RWPE2 (cell line): ENCODE data around the gene WNT3A.
"Not testable (repeated sequence)": the region's sequence is repeated elsewhere in the genome, so short reads cannot be mapped to it uniquely, and the experiment has no call there.

Experiments
- ATAC-seq: fragments of 200-7000 bp; cut with Tn5 transposase; 3 replicates; pipeline ENCODE4 v1.9.1; 2021; ENCODE audit warnings: low read depth
- DNase-seq: peaks from one replicate; pipeline ENCODE4 v3.0.0-alpha.2; 2020; ENCODE audit warnings: low spot score
- H3K27ac ChIP-seq: fragments of 450-650 bp; 2 replicates; pipeline ENCODE4 v1.5.1; 2017; ENCODE audit warnings: mild to moderate bottlenecking; ENCODE audit not compliant: poor library complexity, severe bottlenecking
- H3K27me3 ChIP-seq: fragments of 250-450 bp; sonication (Bioruptor Pico); 2 replicates; pipeline ENCODE4 v1.5.1; 2021; ENCODE audit warnings: mild to moderate bottlenecking, moderate library complexity; ENCODE audit not compliant: insufficient read depth, poor library complexity, severe bottlenecking
- H3K36me3 ChIP-seq: fragments of 250-450 bp; sonication (Bioruptor Pico); 2 replicates; pipeline ENCODE4 v1.5.1; 2020; ENCODE audit warnings: low read depth, mild to moderate bottlenecking, moderate library complexity
- H3K4me1 ChIP-seq: fragments of 250-450 bp; sonication (Bioruptor Pico); 2 replicates; pipeline ENCODE4 v1.5.1; 2021; ENCODE audit warnings: mild to moderate bottlenecking, moderate library complexity; ENCODE audit not compliant: insufficient read depth, poor library complexity, severe bottlenecking
- H3K4me3 ChIP-seq: fragments of 250-450 bp; sonication (Bioruptor Pico); 2 replicates; pipeline ENCODE4 v1.5.1; 2021; ENCODE audit warnings: mild to moderate bottlenecking, moderate library complexity; ENCODE audit not compliant: severe bottlenecking
- H3K9me3 ChIP-seq: fragments of 250-450 bp; sonication (Bioruptor Pico); 2 replicates; pipeline ENCODE4 v1.5.1; 2021; ENCODE audit warnings: mild to moderate bottlenecking, moderate library complexity; ENCODE audit not compliant: severe bottlenecking
- TF ChIP-seq, protein P1 (sequence below): fragments of 450-650 bp; IDR thresholded peaks from one replicate; pipeline ENCODE4 v1.5.1; 2017; ENCODE audit warnings: mild to moderate bottlenecking, moderate library complexity; ENCODE audit not compliant: poor library complexity, severe bottlenecking

The WNT3A gene

DNA sequence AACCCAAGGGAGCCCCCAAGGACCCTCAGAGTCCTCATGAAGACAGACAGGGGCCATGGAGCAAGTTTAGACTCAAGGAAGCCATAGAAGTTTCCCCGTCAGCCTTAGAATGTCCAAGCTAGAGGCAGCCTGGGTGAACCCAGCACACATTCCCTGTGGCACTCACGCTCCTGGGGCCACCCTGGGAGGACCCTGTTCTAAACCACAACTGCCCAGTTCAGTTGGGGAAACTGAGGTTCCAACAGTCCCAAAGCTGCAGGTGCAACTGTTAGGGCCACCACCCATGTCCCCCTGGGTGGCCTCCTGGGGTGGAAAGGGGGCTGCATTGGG lies 9.3 kb downstream of the WNT3A start:
- no peak overlapping the region for H3K4me3 ChIP-seq
- H3K9me3 ChIP-seq, result no peaks in the 10 kb centered on the region
- peaks cover 28% of the 10 kb centered on the region for H3K4me1 ChIP-seq
- H3K27ac ChIP-seq, result no peak overlapping the region
- H3K36me3 ChIP-seq, result no peaks in the 10 kb centered on the region
- no peaks in the 10 kb centered on the region for H3K27me3 ChIP-seq
- DNase-seq, result no peak
- TF ChIP-seq, protein P1, sequence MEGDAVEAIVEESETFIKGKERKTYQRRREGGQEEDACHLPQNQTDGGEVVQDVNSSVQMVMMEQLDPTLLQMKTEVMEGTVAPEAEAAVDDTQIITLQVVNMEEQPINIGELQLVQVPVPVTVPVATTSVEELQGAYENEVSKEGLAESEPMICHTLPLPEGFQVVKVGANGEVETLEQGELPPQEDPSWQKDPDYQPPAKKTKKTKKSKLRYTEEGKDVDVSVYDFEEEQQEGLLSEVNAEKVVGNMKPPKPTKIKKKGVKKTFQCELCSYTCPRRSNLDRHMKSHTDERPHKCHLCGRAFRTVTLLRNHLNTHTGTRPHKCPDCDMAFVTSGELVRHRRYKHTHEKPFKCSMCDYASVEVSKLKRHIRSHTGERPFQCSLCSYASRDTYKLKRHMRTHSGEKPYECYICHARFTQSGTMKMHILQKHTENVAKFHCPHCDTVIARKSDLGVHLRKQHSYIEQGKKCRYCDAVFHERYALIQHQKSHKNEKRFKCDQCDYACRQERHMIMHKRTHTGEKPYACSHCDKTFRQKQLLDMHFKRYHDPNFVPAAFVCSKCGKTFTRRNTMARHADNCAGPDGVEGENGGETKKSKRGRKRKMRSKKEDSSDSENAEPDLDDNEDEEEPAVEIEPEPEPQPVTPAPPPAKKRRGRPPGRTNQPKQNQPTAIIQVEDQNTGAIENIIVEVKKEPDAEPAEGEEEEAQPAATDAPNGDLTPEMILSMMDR, result no peak
- no peak for ATAC-seq

- DNase-seq (no peak), ATAC-seq (no peak)
- Histone ChIP-seq H3K9me3 (no peaks in the 10 kb centered on the region), H3K4me1 (peaks cover 28% of the 10 kb centered on the region), H3K4me3 (no peak overlapping the region), H3K27me3 (no peaks in the 10 kb centered on the region), H3K27ac (no peak overlapping the region), H3K36me3 (no peaks in the 10 kb centered on the region)
- TF ChIP-seq, protein P1, result no peak
Measured at GRCh38 chr1:228016653-228017355, 10.0 kb downstream of the WNT3A start.

DNA sequence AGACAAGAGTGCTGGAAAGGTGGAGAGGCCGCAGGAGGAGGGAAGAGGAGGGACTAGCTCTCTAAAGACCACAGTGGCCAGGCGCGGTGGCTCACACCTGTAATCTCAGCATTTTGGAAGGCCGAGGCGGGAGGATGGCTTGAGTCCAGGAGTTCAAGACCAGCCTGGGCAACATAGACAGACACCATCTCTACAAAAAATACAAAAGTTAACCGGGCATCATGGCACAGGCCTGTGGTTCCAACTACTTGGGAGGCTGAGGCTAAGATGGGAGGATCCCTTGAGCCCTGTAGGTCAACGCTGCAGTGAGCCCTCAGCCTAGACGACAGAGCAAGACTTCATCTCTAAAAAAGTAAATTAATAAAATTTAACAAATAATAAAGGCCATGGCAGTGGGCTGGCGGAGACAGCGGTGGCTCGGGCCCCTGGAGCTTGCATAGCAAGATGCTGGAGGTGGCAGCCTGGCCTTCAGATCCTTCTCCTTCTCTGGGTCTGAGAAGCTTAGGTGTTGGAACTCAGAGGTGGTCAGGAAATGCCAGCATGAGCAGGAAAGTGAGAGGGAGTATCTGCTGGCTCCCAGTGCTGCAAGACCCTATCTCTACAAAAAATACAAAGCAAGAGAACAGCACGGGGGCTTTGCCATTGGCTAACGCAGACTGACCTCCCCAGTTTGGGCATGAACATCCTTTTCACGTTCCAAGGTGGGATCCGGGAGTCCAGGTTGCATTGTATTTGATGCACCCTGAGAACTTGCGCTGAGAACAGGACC lies 10.7 kb downstream of the WNT3A start:
- Histone ChIP-seq H3K9me3 (no peaks in the 10 kb centered on the region), H3K27me3 (no peaks in the 10 kb centered on the region), H3K27ac (no peak overlapping the region), H3K4me1 (peaks cover 24% of the 10 kb centered on the region), H3K36me3 (no peaks in the 10 kb centered on the region), H3K4me3 (no peak overlapping the region)
- ATAC-seq, result no peak
- no peak for DNase-seq
- TF ChIP-seq, protein P1, result no peak

DNA sequence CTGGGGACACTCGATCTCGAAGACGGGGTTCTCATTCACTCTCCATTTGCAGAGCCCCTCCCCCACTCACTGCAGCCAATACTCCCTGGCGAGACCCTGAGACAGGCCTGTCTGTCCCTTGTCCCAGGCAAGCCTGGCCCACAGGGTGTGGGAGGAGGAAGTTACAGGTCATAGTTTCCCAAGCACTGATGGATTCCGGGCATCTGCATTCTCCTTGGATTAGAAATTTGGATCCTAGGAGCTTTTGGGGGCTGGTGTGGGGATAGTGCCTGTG lies 11.3 kb downstream of the WNT3A start:
- TF ChIP-seq, protein P1, result no peak
- ATAC-seq (no peak), DNase-seq (no peak)
- Histone ChIP-seq H3K36me3 (no peaks in the 10 kb centered on the region), H3K27me3 (no peaks in the 10 kb centered on the region), H3K27ac (no peak overlapping the region), H3K4me3 (no peak overlapping the region), H3K4me1 (peaks cover 21% of the 10 kb centered on the region), H3K9me3 (no peaks in the 10 kb centered on the region)

GRCh38 chr1:228018961-228019721 lies 12.3 kb downstream of the WNT3A start:
- Histone ChIP-seq H3K36me3 (no peaks in the 10 kb centered on the region), H3K27ac (no peak overlapping the region), H3K4me1 (peaks cover 12% of the 10 kb centered on the region), H3K4me3 (no peak overlapping the region), H3K9me3 (no peaks in the 10 kb centered on the region), H3K27me3 (no peaks in the 10 kb centered on the region)
- no peak for ATAC-seq
- DNase-seq, result no peak
- TF ChIP-seq, protein P1, result no peak

DNA sequence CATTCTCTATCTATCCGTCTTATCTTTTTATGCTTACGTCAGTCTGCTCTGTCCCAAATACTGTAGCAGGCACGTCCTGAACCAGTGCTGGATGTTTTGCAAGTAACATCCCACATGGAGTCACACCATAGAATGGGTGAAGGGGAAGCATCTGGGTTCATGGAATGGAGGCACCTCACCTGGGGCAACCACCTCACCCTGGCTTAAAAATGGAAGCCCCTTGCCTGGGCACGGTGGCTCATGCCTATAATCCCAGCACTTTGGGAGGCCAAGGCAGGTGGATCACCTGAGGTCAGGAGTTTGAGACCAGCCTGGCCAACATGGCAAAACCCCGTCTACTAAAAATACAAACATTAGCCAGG lies 12.9 kb downstream of the WNT3A start:
- not testable (repeated sequence) for H3K4me3 ChIP-seq, H3K4me1 ChIP-seq, H3K36me3 ChIP-seq, H3K27ac ChIP-seq, DNase-seq, ATAC-seq, H3K9me3 ChIP-seq, H3K27me3 ChIP-seq
